IPS-NIHi11 (cell line): ENCODE results near the gene NTRK2.
A peak's percentile ranks its signal among the peaks of the same experiment; 100 is the strongest.

Experiments used
- DNase-seq: peaks from one replicate; pipeline ENCODE4 v3.0.0; 2012; ENCODE audit warnings: mixed read lengths, low spot score

Gene NTRK2

GRCh38 chr9:84681516-84682285 is 12.2 kb downstream of the NTRK2 start:
- no peak for DNase-seq

GRCh38 chr9:84686068-84686467 is 16.5 kb downstream of the NTRK2 start:
- no peak for DNase-seq

- no peak for DNase-seq
Measured at GRCh38 chr9:84688956-84689355, 19.4 kb downstream of the NTRK2 start.

- DNase-seq = no peak
Measured at GRCh38 chr9:84691634-84692033, 22.1 kb downstream of the NTRK2 start.

GRCh38 chr9:84694248-84694647 is 24.7 kb downstream of the NTRK2 start:
- DNase-seq = no peak

GRCh38 chr9:84697042-84697441 is 27.5 kb downstream of the NTRK2 start:
- no peak for DNase-seq

- peak; percentile 81 for DNase-seq
Measured at GRCh38 chr9:84697509-84698114, 28.1 kb downstream of the NTRK2 start.

- no peak for DNase-seq
Measured at GRCh38 chr9:84698323-84698722, 28.8 kb downstream of the NTRK2 start.

- DNase-seq = no peak
Measured at GRCh38 chr9:84699984-84700383, 30.5 kb downstream of the NTRK2 start.

GRCh38 chr9:84701801-84702200 is 32.3 kb downstream of the NTRK2 start:
- DNase-seq = no peak

- DNase-seq = no peak
Measured at GRCh38 chr9:84702471-84702870, 32.9 kb downstream of the NTRK2 start.

GRCh38 chr9:84703793-84704192 is 34.3 kb downstream of the NTRK2 start:
- DNase-seq = no peak

GRCh38 chr9:84705128-84705527 is 35.6 kb downstream of the NTRK2 start:
- DNase-seq = no peak

GRCh38 chr9:84708400-84708799 is 38.9 kb downstream of the NTRK2 start:
- peak; percentile 68 for DNase-seq

- no peak for DNase-seq
Measured at GRCh38 chr9:84709056-84709455, 39.5 kb downstream of the NTRK2 start.

GRCh38 chr9:84710701-84711397 is 41.3 kb downstream of the NTRK2 start:
- no peak for DNase-seq

- DNase-seq = no peak
Measured at GRCh38 chr9:84711398-84711777, 41.9 kb downstream of the NTRK2 start.

- DNase-seq = no peak
Measured at GRCh38 chr9:84711936-84712335, 42.4 kb downstream of the NTRK2 start.

GRCh38 chr9:84716217-84716616 is 46.7 kb downstream of the NTRK2 start:
- no peak for DNase-seq

GRCh38 chr9:84718476-84718875 is 48.9 kb downstream of the NTRK2 start:
- DNase-seq = no peak

GRCh38 chr9:84722388-84722989 is 53.0 kb downstream of the NTRK2 start:
- no peak for DNase-seq

GRCh38 chr9:84723426-84723825 is 53.9 kb downstream of the NTRK2 start:
- no peak for DNase-seq

- no peak for DNase-seq
Measured at GRCh38 chr9:84731696-84732095, 62.2 kb downstream of the NTRK2 start.
